GM12891 (cell line): ENCODE results near the gene TRERF1.

Source experiments
- DNase-seq: peaks from one replicate; pipeline ENCODE4 v3.0.0; 2011; ENCODE audit warnings: low spot score; ENCODE audit not compliant: insufficient read length
- FAIRE-seq: peaks from 2 replicates; lab custom pipeline; 2011; peaks lifted over from hg19 to GRCh38; lab: Jason Lieb, UNC
- PAX5 ChIP-seq: IDR thresholded peaks from 2 replicates; pipeline ENCODE4 v1.6.1; 2011; ENCODE audit warnings: low read length, moderate library complexity, mild to moderate bottlenecking; ENCODE audit not compliant: insufficient read depth, severe bottlenecking
- POLR2A ChIP-seq: IDR thresholded peaks from 2 replicates; pipeline ENCODE4 v1.6.1; 2011; ENCODE audit warnings: low read depth, low read length, control low read depth
- POLR2AphosphoS5 ChIP-seq: IDR thresholded peaks from 2 replicates; pipeline ENCODE4 v1.6.1; 2011; ENCODE audit warnings: low read depth, low read length, control low read depth
- POU2F2 ChIP-seq: IDR thresholded peaks from 2 replicates; pipeline ENCODE4 v1.6.1; 2011; ENCODE audit warnings: low read depth, mild to moderate bottlenecking, control low read depth, low read length, moderate library complexity
- SPI1 ChIP-seq: IDR thresholded peaks from 2 replicates; pipeline ENCODE4 v1.6.1; 2011; ENCODE audit warnings: low read depth, low read length, control low read depth
- TAF1 ChIP-seq: IDR thresholded peaks from 2 replicates; pipeline ENCODE4 v1.6.1; 2011; ENCODE audit warnings: low read depth, low read length, control low read depth

The TRERF1 gene

DNA sequence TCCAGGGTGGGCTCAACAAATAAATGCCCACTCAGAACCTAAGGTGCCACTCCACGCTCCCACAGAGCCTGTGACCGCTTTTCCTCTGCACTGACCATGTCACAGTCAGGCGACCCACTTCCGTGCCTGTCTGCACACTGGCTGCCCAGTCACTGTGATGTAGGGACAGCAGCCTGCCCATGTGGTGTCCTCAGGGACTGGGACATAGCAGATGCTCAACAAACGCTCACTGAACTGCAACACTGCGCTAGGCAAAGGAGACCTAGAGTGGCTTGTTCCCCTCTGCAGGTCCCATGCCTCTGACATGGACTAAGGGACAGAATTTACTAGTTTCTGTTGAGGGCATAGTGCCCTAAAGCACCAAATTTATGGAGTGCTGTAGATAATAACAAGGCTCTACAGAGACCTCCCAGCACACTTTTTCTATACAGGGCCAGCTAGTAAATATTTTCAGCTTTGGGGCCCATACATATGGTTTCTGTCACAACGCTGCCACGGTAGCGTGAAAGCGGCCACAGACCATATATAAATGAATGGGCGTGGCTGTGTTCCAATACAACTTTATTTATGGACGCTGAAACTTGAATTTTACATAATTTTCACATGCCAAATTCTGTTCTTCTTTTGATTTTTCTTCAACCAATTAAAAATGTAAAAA is 176.2 kb downstream of the TRERF1 start:
- no peak for DNase-seq
- TF ChIP-seq PAX5 = no peak
- TF ChIP-seq POLR2AphosphoS5 = no peak
- no peak for TF ChIP-seq TAF1
- no peak for TF ChIP-seq POU2F2
- no peak for TF ChIP-seq POLR2A
- no peak for TF ChIP-seq SPI1
- no peak for FAIRE-seq

DNA sequence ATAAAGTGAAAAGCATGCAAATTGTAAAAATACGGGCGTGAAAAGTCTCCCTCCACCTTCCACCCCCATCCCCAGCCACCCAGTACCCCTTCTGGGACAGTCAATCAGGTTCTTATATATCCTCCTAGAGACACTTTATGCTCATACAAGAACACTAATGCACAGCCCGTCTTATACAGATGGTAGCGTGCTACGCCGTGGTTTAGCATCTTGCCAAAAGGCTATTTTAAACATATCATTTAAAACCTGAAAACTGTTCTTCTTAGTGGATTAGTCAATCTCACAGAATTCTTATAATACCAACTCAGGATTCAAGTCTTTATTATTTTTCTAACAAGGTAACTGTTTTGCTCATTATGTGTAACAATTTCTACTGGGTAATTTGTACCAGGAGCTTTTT is 176.8 kb downstream of the TRERF1 start:
- TF ChIP-seq POU2F2 (no peak), POLR2AphosphoS5 (no peak), TAF1 (no peak), POLR2A (no peak), PAX5 (no peak), SPI1 (no peak)
- DNase-seq (no peak), FAIRE-seq (no peak)

DNA sequence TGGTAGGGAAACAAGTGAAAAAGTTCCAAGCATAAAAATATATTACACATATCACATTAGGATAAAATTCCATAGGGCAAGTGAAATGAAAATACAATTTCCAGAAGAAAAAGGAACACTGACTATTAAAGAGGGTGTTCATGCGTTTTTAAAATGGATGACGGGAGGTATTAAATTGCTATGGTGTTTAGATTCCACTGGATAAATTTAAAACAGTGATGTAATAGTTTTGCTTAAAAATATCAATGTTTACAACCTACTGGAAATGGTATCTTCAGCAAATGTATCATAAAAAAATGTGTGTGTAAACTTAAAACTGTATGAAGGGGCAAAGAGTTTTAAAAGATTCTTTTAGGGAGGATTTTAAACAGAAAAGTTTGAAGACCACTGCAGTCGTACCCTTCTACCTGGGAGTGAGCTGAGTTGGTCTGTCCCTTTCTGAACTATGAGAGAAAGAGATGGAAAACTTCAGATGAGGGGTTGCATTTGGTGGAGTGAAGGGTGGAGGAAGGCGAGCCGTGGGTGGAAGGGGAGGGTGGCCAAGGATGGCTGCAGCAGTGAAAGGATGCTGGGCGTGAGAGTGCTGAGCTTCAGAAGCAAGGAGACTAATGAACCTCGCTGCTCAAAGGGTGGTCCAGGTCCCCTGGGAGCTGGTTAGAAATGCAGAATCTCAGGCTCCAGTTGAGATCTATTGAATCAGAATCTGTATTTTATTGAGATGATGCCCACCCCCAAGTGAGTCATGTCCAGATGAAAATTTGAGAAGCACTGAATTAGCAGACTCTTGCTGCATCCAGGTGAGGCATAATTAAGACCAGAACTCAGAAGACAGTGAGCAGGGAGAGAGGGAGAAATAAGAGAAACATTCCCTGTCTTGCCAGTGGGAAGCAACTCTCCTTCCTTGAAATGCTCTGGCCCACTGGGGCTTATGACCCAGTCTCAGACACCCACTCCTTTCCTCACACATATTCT is 179.6 kb downstream of the TRERF1 start:
- TF ChIP-seq POLR2A = no peak
- TF ChIP-seq POU2F2 = no peak
- TF ChIP-seq POLR2AphosphoS5 = no peak
- TF ChIP-seq TAF1 = no peak
- no peak for TF ChIP-seq PAX5
- no peak for FAIRE-seq
- DNase-seq = no peak

DNA sequence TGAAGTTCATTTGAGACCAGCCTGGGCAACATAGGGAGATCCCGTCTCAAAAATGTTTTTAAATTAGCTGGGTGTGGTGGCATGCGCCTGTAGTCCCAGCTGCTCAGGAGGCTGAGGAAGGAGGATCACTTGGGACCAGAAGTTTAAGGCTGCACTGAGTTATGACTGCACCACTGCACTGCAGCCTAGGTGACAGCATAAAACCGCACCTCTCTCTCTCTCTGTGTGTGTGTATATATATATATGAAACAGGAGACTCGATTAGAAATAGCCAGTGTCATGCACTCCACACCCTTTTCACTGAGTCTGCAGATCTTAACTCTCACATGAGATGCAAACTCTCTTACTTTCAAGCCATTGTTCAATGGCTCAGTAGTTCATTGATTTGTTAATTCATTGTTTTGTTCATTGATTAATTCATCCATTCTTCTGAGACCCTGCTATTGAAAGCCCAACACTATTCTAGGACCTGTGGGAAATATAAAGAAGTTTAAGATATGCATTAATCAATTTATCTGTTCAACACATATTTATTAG is 181.7 kb downstream of the TRERF1 start:
- FAIRE-seq = no peak

DNA sequence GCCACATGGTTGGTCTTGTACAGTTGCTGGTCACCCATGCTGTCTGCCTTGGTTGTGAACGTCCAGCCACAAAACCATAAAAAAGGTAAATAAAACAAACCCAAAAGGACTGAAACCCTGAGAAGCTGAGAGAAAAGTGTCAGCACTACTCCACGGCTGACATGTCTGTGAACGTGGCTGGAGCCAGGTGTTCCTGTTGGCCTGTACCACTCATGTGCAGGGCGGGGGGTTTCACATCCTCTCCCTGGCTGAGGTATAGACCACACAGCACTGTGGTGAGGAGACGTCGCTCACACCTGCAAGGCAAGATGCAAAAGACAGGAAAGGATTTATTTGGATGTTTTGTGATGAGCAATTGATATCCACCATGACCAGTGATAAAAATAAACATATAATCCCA is 182.2 kb downstream of the TRERF1 start:
- peak; percentile 94 for FAIRE-seq
- TF ChIP-seq POLR2AphosphoS5 (no peak), POLR2A (no peak), PAX5 (no peak), TAF1 (no peak), SPI1 (peak; percentile 94), POU2F2 (no peak)

More for the DNA sequence above, 181.7 kb downstream of the TRERF1 start:
- no peak for DNase-seq
- TF ChIP-seq POLR2A = no peak
- no peak for TF ChIP-seq POLR2AphosphoS5
- TF ChIP-seq SPI1 = no peak
- no peak for TF ChIP-seq POU2F2
- TF ChIP-seq PAX5 = no peak
- TF ChIP-seq TAF1 = no peak

DNA sequence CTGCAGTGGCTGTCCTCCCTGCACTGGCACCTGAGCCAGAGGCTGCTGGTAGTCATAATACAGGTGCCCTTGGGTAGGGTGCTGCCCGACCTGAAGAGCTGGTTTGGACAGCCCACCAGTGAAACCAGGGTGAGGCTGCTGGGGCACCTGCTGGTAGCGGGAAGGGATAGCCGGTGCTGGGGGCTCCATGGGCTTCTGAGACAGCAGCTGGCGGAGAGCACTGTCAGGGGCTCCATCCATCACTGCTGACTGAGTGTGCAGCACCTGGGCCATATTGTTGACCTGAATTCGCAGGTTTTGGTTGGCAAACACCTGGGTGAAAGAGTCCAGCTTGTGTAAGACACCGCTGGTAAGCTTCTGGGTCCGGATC is 182.9 kb downstream of the TRERF1 start:
- DNase-seq (no peak), FAIRE-seq (no peak)
- TF ChIP-seq TAF1 (no peak), POU2F2 (no peak), SPI1 (no peak), PAX5 (no peak), POLR2AphosphoS5 (no peak), POLR2A (no peak)

More for the DNA sequence above, 182.2 kb downstream of the TRERF1 start:
- peak; percentile 76 for DNase-seq

DNA sequence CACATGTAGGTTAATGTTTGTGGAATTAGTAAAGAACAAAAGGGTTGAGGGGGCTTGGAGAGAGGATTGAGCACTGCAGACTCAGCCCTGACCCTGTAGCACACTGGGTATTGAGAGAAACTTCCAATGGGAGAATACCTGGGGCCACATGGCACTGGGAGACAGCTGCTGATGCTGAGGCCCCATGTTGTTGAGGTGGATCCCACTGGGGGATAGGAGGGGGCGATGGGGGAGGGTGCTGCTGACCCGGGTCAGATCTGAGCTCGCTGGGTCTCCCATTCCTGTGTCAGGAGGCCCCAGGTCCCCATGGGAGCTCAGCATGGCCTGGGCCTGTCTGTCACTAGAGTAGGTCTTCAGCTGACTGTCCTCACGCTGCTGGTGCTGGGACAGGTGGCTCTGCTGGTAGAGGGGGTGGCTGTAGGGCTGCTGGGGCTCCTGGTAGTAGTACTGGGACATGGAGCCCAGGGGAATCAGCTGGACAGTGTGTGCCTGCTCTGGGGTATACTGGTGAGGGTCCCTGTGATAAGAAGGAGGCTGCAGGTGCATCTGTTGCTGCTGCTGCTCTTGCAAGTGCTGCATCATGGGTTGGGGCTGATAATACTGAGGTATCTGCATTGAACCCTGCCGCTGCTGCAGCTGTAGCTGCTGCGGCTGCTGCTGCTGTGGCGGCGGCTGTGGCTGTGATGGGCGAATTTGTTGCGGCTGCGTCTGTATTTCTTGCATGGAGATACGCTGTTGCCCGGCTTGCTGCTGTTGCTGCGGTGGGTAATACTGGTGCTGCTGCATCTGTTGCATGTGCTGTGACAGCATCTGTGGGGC is 183.5 kb downstream of the TRERF1 start:
- TF ChIP-seq POLR2AphosphoS5 (no peak), PAX5 (no peak), SPI1 (no peak), TAF1 (no peak), POU2F2 (no peak)
- no peak for DNase-seq
- no peak for FAIRE-seq

DNA sequence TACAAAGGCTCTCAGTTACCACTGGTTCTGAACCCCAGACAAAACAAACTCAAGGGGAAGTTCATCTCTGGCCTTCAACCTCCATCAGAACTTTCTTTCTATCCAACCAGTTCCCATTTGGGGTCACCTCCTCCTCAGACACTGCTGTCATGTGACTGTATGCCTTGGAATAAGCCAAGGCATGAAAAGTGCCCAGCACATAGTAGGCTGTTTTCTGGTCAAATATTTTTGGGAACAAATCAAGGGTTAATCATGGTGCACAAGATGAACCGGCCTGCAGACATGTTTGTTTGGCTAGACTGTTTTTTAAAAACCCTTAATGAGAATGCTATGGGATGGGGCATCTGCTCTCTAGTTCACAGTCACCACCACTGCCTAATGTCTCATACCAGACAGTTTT is 185.2 kb downstream of the TRERF1 start:
- TF ChIP-seq PAX5 = no peak
- no peak for TF ChIP-seq POU2F2
- TF ChIP-seq POLR2A = no peak
- no peak for TF ChIP-seq POLR2AphosphoS5
- no peak for TF ChIP-seq SPI1
- no peak for TF ChIP-seq TAF1
- FAIRE-seq (no peak), DNase-seq (no peak)

DNA sequence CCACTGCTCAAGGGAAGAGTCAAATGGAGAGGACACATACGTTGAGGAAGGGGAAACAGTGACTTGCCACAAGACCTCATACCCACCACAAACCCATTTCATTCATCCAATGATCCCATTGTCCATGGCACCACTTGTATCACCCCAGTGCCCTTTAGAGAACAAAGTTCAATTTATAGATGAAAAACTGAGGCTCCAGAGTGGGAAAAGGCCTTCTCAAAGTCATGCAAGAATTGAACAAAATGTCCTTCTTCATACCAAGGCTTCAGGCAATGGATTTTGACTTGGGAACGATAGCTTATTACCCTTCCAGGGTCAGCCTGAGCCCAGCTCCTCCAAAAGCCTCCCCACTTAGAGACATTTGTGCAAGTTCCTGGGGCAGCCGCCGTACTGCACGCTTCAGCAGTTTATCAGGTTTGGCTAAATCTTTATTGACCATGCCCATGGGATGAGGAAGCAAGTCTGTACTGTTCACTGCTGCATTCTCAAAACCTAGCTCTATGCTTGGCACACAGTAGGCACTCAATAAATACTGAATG is 186.8 kb downstream of the TRERF1 start:
- TF ChIP-seq POLR2A (no peak), POLR2AphosphoS5 (no peak), POU2F2 (no peak), SPI1 (no peak), PAX5 (no peak), TAF1 (no peak)
- DNase-seq (no peak), FAIRE-seq (no peak)
